SK-MEL-5 (cell line): ENCODE results near the gene GJD3. TPM values are rescaled to one million over a fixed set of nuclear protein-coding genes. Genes with fewer than 3 reads are reported as not detected.
"Not testable (repeated sequence)": the region's sequence is repeated elsewhere in the genome, so short reads cannot be mapped to it uniquely, and the experiment has no call there.

Source experiments
- DNase-seq: peaks from one replicate; pipeline ENCODE4 v3.0.0-alpha.2; 2016; ENCODE audit warnings: low read depth, low spot score
- in situ Hi-C: cut with HindIII; loops from 2 replicates; pipeline ENCODE4 v1.10.0; 2016; ENCODE audit warnings: low sequenced_read_pairs, high pct_unique_total_duplicates, low pct_unique_long_range_greater_than_20kb
- total RNA-seq: library from RNA; depleted of rRNA; stranded (reverse); fragments of >200 nt; shearing (Covaris generic); gene quantifications from 2 replicates; pipeline ENCODE4 v1.2.3, GENCODE V29; 2014

The GJD3 gene
- total RNA-seq, 1 experiment from 2014 or later = not detected

- in situ Hi-C loops = no loop called here
- no peak for DNase-seq
These were observed 8.8 kb upstream of the GJD3 start for GRCh38 chr17:40373324-40373723.

GRCh38 chr17:40372644-40373043, 8.1 kb upstream of the GJD3 start:
- in situ Hi-C loops, DNase-seq: not testable (repeated sequence)

GRCh38 chr17:40372031-40372430, 7.5 kb upstream of the GJD3 start:
- DNase-seq = no peak
- in situ Hi-C loops = no loop called here

- peak; percentile 71 for DNase-seq
- in situ Hi-C loops = no loop called here
These were observed 6.9 kb upstream of the GJD3 start for GRCh38 chr17:40371261-40371929.

- in situ Hi-C loops = no loop called here
- no peak for DNase-seq
These were observed 5.4 kb upstream of the GJD3 start for GRCh38 chr17:40369923-40370322.

GRCh38 chr17:40367728-40368127, 3.2 kb upstream of the GJD3 start:
- in situ Hi-C loops, DNase-seq: not testable (repeated sequence)

- DNase-seq = no peak
- in situ Hi-C loops = no loop called here
These were observed 2.5 kb upstream of the GJD3 start for GRCh38 chr17:40366861-40367518.

GRCh38 chr17:40366076-40366860, 1.7 kb upstream of the GJD3 start:
- in situ Hi-C loops = no loop called here
- DNase-seq = no peak

- in situ Hi-C loops = no loop called here
- DNase-seq = no peak
These were observed 369 bp upstream of the GJD3 start for GRCh38 chr17:40364906-40365305.

GRCh38 chr17:40363111-40363827, 1.3 kb downstream of the GJD3 start:
- in situ Hi-C loops = no loop called here
- DNase-seq = no peak

GRCh38 chr17:40362696-40363110, 1.8 kb downstream of the GJD3 start:
- in situ Hi-C loops = no loop called here
- peak; percentile 69 for DNase-seq

GRCh38 chr17:40361925-40362695, 2.4 kb downstream of the GJD3 start:
- DNase-seq = no peak
- in situ Hi-C loops = no loop called here

- DNase-seq = no peak
- in situ Hi-C loops = no loop called here
These were observed 3.2 kb downstream of the GJD3 start for GRCh38 chr17:40361063-40361924.

- no peak for DNase-seq
- in situ Hi-C loops = no loop called here
These were observed 4.4 kb downstream of the GJD3 start for GRCh38 chr17:40360091-40360490.

GRCh38 chr17:40358323-40359038, 6.1 kb downstream of the GJD3 start:
- in situ Hi-C loops = no loop called here
- peak; percentile 79 for DNase-seq
